GM12891 (cell line): ENCODE data around the gene NIPSNAP2.

Experiments used
- DNase-seq: peaks from one replicate; pipeline ENCODE4 v3.0.0; 2011; ENCODE audit warnings: low spot score; ENCODE audit not compliant: insufficient read length
- FAIRE-seq: peaks from 2 replicates; lab custom pipeline; 2011; peaks lifted over from hg19 to GRCh38; lab: Jason Lieb, UNC
- PAX5 ChIP-seq: IDR thresholded peaks from 2 replicates; pipeline ENCODE4 v1.6.1; 2011; ENCODE audit warnings: low read length, moderate library complexity, mild to moderate bottlenecking; ENCODE audit not compliant: insufficient read depth, severe bottlenecking
- POLR2A ChIP-seq: IDR thresholded peaks from 2 replicates; pipeline ENCODE4 v1.6.1; 2011; ENCODE audit warnings: low read depth, low read length, control low read depth
- POLR2AphosphoS5 ChIP-seq: IDR thresholded peaks from 2 replicates; pipeline ENCODE4 v1.6.1; 2011; ENCODE audit warnings: low read depth, low read length, control low read depth
- POU2F2 ChIP-seq: IDR thresholded peaks from 2 replicates; pipeline ENCODE4 v1.6.1; 2011; ENCODE audit warnings: low read depth, mild to moderate bottlenecking, control low read depth, low read length, moderate library complexity
- SPI1 ChIP-seq: IDR thresholded peaks from 2 replicates; pipeline ENCODE4 v1.6.1; 2011; ENCODE audit warnings: low read depth, low read length, control low read depth
- TAF1 ChIP-seq: IDR thresholded peaks from 2 replicates; pipeline ENCODE4 v1.6.1; 2011; ENCODE audit warnings: low read depth, low read length, control low read depth

NIPSNAP2 gene

DNA sequence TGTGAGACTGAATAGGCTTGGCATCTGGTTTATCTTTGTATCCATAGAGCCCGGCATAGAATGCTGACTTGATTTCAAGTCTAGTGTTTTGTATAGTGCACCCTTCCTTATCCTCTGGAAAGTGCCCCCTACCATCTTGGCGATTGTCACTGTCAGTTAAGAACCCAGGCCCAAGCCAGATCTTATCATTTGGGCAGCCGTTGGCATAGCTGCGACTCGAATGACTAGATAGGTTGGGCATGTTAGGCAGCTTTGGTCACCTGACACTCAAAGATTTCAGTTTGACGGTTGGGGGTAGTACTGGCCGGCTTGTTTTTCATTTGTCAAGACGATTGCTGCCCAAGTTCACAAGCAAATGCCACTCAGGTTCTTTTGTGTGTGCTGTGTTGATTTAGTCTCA lies 6.6 kb downstream of the NIPSNAP2 start:
- TF ChIP-seq POLR2A (no peak), SPI1 (no peak), PAX5 (no peak), POLR2AphosphoS5 (no peak), POU2F2 (no peak), TAF1 (no peak)
- no peak for DNase-seq
- no peak for FAIRE-seq

- no peak for FAIRE-seq
- TF ChIP-seq POLR2AphosphoS5: no peak
- no peak for TF ChIP-seq POU2F2
- no peak for TF ChIP-seq PAX5
- TF ChIP-seq POLR2A: no peak
- no peak for TF ChIP-seq TAF1
- no peak for TF ChIP-seq SPI1
- no peak for DNase-seq
Measured at GRCh38 chr7:55973747-55974250, 9.4 kb downstream of the NIPSNAP2 start.

DNA sequence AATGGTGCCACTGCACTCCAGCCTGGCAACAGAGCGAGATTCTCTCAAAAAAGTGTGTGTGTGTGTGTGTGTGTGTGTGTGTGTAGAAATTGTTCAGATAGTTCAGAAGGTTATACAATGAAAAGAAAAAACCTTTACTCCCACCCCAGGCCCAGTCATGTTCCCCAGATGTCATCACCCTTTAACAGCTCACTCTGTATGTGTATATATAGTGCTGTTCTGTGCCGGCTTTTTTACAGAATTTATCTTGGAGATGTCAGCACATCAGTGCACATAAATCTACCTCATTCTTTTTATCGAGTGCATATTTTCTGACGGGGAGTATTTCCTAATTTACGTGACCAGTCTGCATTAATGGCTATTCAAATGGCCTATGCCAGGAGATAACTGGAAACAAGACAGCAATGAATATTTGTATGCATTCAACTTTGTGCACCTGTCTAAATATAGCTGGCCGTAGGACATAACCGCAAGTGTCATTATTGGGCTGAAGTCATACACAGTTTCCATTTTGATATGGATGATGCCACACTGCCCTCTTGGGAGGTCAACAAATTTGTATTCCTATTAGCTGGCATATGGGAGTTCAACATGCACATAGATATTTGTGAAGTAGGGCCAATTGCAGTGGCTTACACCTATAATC lies 11.7 kb downstream of the NIPSNAP2 start:
- TF ChIP-seq POLR2AphosphoS5: no peak
- no peak for TF ChIP-seq POU2F2
- no peak for TF ChIP-seq POLR2A
- no peak for TF ChIP-seq PAX5
- TF ChIP-seq SPI1: no peak
- no peak for TF ChIP-seq TAF1
- DNase-seq (no peak), FAIRE-seq (no peak)

DNA sequence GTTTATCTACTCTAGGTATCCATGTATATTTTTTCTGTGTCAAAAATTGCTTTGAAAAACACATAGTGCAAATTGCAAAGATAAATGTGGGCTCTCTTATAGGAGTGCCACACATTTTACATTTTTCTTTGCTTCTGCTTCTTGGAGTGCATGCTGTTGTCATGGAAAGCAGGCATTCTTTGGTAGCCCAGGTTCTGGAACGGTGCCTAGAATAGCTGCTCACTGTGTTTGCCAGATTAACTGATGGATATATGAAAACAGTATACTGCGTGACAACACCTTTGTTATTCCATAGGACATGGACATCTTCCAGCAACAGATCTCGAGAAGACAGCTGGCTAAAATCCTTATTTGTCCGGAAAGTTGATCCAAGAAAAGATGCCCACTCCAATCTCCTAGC lies 13.4 kb downstream of the NIPSNAP2 start:
- TF ChIP-seq POLR2A: no peak
- TF ChIP-seq POLR2AphosphoS5: no peak
- TF ChIP-seq TAF1: no peak
- TF ChIP-seq SPI1: no peak
- no peak for TF ChIP-seq POU2F2
- TF ChIP-seq PAX5: no peak
- DNase-seq (no peak), FAIRE-seq (no peak)

DNA sequence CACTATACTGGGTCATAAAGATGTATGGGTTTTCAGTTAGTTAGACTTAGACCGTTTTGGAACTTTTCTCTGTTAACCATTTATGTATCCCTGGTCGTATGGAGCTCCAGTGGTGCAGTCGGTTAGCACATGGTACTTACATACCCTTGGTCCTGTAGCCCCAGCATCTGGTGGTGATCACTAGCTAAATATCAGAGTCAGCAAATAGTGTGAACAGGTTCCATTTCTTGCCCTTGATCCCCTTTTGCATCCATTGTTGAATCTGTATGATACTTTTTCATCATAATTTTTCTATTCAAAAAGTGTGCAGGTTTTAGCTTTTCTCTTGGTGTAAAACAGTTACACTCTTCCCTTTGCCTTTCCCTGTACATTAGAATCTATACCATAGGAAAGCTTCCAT lies 15.9 kb downstream of the NIPSNAP2 start:
- TF ChIP-seq POLR2AphosphoS5: no peak
- no peak for TF ChIP-seq PAX5
- TF ChIP-seq POU2F2: no peak
- FAIRE-seq (no peak), DNase-seq (no peak)

DNA sequence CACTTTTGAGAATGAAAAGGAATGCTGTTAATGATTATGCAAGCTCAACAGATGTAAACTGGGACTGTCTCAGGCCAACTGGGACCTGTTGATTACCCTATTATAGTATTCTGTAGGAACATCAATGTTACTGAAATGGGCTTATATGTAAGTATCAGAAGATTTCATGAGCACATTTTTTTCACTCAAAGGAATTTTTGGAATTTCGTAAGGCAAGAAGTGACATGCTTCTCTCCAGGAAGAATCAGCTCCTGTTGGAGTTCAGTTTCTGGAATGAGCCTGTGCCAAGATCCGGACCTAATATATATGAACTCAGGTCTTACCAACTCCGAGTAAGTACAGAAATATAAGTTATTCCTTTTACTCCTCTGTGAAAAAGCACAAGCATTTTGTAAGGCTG lies 19.2 kb downstream of the NIPSNAP2 start:
- no peak for FAIRE-seq
- no peak for DNase-seq
- no peak for TF ChIP-seq PAX5
- no peak for TF ChIP-seq SPI1
- no peak for TF ChIP-seq POU2F2
- TF ChIP-seq TAF1: no peak
- TF ChIP-seq POLR2AphosphoS5: no peak
- TF ChIP-seq POLR2A: no peak

DNA sequence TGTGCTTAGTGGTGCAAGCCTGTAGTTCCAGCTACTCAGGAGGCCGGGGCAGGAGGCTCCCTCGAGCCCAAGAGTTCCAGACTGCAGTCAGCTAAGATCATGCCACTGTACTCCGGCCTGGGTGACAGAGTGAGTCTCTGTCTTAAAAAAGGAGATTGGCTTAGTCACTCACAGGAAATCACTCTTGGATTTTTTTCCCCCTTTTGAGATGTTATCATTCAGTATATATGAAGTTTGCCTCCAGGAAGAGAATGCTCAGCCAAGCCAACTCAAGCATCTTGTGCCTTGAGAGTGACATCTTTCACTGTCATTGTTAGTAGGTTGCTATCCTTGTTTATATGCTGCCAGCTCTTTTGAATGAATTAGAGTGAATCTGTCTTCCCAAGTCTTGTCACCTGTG lies 28.0 kb downstream of the NIPSNAP2 start:
- DNase-seq (no peak), FAIRE-seq (no peak)
- TF ChIP-seq PAX5: no peak
- no peak for TF ChIP-seq TAF1
- no peak for TF ChIP-seq POLR2A
- no peak for TF ChIP-seq POU2F2
- TF ChIP-seq SPI1: no peak
- no peak for TF ChIP-seq POLR2AphosphoS5

DNA sequence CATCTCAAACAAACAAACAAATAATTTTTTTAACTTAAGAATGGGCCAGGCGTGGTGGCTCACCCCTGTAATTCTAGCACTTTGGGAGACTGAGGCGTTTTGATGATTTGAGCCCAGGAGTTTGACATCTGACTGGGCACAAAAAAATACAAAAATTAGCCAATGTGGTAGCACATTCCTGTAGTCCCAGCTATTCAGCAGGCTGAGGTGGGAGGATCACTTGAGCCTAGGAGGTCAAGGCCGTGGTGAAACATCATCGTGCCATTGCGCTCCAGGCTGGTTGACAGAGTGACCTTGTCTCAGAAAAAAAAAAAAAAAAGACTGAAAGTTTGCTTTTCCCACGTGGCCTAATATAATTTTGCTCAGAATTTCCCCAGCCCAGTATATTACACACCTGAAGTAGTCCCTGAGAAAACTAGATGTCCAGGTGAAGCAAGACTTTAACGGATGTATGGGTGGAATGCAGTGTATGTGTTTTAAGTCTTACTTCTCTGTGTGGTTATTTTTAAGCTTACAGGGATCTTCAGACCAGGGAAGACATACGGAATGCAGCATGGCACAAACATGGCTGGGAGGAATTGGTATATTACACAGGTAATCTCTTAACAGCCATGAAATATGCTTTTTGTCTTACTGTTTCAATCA lies 32.6 kb downstream of the NIPSNAP2 start:
- no peak for DNase-seq
- TF ChIP-seq SPI1: no peak
- TF ChIP-seq POLR2AphosphoS5: no peak
- TF ChIP-seq PAX5: no peak
- no peak for TF ChIP-seq POLR2A
- no peak for TF ChIP-seq TAF1
- no peak for TF ChIP-seq POU2F2
- no peak for FAIRE-seq

- FAIRE-seq: no peak
Measured at GRCh38 chr7:56003749-56004148, 39.4 kb downstream of the NIPSNAP2 start.

More at GRCh38 chr7:56003749-56004148, 39.4 kb downstream of the NIPSNAP2 start:
- DNase-seq: no peak
- TF ChIP-seq POU2F2: no peak
- TF ChIP-seq POLR2A: no peak
- TF ChIP-seq SPI1: no peak
- no peak for TF ChIP-seq TAF1
- no peak for TF ChIP-seq PAX5
- no peak for TF ChIP-seq POLR2AphosphoS5
